RPMI8226 (cell line): ENCODE measurements around the gene TRPM8.

ENCODE experiments used
- DNase-seq: peaks from one replicate; pipeline ENCODE4 v3.0.0-alpha.2; 2015

TRPM8 gene

DNA sequence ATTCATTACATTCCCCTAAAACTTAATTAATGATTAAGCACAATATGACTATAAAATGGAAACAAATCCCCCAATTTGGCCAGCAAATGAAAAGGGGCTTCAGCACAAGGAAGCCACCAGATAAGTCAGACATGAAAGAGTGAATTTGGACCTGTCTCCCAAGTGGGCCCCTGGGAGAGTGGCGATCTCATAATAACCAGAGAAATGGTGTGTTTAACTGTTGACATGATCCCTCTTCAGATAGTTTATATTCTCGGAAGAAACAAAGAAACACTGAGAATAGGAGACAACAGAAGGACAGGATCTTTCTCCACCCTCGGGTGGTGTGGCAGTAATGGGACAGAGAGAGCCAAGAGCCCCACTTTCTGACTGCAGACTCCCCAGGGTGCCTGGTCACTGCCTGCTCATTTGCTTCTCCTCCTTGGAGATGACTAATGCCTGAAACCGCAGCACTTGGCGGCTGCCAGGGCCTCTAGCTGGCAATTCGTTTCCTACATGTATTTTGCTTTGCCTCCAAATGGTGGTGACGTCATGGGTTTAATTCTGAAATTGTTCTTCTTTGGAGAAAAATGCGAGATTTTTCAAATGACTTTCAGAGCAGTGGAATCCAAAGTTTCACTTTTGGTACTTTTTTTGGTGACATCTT lies 86.9 kb downstream of the TRPM8 start:
- DNase-seq = no peak

DNA sequence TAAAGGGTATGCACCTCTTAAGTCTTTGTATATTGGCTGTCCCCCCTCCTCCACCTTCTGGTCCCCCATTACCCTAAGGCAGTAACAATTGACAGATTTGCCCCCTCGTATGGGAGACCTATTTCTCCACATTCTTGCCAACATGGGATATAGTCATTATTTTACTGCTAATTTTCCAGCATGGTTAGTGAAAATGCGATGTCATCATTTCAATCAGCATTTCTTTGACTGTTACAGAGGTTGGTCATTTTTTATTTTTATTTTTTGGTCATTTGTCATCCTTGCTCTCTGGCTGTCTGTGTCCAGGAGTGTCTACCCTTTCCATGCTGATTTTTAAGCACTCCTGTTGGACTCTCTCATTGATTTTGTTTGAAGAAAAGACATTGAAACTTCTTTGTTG lies 88.0 kb downstream of the TRPM8 start:
- no peak for DNase-seq

DNA sequence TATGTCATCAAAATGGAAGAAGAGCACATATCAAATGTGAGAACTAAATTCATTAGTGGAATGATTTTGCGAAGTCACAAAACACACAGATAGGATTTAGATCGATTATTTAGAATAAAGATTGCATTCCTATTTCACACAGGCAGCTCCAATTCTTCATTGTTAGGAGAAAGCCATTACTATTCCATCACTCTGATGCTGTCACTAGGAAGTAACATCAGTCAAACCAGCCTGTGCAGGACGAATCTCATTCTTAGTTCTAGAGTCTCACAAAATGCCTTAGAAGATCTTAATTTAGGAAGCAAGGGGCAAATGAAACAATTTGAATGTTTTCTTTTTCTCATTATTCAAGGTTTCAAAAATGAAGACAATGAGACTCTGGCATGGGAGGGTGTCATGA lies 89.3 kb downstream of the TRPM8 start:
- no peak for DNase-seq

DNA sequence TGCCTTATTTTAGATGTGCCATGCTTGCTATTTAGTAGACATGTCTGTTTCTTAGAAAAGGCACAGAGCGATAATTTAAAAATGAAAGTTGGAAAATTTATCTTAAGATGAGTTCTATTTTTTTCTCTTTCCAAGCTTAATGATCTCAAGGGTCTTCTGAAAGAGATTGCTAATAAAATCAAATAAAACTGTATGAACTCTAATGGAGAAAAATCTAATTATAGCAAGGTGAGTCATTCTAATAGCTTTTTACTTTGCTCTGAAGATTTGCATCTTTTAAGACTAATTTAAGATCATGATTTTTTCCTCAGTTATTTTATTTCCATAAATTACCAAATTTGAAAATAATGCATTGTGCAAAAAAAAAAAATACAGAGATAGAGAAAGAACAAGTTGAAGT lies 97.3 kb downstream of the TRPM8 start:
- no peak for DNase-seq

DNA sequence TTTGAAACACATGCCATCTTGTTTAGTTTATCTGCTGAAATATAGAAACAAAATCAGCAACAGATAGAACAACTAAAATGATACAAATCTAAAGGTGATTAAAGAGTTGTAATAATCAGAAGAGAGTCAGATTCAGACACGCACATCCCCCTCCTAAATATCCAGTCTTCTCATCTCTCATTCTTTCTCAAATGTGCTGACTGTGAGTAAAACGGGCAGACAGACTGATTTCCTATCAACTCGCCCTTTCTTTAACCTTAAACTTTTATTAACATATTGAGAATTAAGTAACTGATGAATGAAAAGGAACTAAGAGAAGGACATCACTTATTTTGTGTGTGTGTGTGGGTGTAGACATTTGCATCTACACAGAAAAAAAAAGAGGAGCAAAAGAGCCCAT lies 98.7 kb downstream of the TRPM8 start:
- no peak for DNase-seq

DNA sequence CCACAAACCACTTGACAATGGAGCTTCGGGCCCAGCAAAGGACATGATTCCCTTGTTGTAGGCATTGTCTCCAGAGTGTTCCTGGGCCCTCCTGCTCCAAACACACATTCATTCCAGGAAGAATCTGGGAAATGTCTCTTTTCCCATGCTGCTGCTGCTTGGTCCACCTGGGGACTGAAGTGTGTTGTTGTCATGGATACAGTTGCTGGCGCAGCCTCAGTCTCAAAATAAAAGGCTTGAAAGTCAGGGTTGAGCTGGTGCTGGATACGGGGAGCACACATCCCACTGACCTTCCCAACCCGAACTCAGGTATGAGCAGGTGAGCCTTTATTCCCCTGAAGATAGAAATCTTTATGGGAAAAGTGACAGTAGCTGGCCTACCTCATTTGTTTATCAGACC lies 102.7 kb downstream of the TRPM8 start:
- DNase-seq = no peak

DNA sequence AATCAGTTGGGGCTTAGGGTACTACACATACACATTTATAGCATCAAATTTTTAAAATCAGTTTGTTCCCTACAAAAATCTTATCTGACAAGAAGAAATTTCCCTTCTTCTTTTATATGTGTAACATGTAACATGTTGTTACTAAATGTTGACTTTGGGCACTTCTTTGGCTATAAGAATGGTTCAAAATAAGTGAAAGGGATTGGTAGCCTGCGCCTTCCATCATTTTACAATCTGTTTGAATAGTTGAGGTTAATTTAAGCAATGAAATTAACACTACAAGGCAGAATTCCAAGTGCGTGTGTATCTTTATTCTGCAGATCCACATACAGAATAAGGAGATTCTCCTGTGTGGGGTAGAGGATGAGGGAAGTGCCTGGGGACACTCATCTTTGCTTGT lies 103.2 kb downstream of the TRPM8 start:
- DNase-seq = no peak

DNA sequence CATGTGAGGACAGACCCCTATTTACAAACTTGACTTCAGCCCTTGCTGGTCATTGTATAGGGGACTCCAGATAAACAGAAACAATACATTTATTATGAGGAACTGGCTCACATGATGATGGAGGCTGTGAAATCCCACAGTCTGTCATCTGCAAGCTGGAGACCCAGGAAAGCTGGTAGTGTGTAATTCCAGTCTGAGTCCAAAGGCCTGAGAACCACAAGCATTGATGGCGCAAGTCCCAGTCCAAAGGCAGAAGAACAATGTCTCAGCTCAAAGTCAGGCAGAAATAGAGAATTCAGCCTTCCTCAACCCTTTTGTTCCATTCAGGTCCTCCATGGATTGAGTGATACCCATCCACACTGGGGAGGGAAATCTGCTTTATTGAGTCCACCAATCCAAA lies 105.3 kb downstream of the TRPM8 start:
- no peak for DNase-seq

DNA sequence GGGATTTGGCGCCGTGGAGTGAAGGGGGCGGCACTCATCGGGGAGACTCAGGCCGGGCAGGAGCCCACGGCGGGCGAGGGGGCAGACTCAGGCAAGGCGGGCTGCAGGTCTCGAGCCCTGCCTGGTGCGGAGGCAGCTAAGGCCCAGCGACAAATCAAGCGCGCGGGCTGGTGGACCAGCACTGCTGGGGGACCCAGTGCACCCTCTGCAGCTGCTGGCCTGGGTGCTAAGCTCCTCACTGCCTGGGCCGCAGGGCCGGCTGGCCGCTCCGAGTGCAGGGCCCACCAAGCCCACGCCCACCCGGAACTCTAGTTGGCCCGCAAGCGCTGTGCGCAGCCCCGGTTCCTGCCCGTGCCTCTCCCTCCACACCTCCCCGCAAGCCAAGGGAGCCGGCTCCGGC lies 107.1 kb downstream of the TRPM8 start:
- no peak for DNase-seq

DNA sequence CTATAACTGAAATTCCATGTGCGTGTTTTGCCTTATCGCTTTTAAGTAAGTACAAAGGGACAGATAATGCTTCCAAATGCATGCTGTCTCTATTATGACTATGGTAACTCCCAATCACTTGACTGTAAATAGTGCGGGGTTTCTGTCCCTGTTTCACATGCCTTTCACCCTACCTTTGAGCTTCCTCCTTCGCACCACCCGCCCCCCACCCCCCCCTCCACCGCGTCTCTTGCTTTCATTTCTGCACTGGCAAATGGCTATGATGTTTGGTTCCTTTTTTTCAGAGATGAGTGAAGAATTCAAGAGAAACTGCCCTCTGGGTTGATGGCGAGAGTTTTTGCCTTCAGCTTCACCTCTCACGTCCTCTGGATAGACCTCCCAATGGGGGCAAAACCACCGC lies 108.3 kb downstream of the TRPM8 start:
- peak; percentile 42 for DNase-seq

DNA sequence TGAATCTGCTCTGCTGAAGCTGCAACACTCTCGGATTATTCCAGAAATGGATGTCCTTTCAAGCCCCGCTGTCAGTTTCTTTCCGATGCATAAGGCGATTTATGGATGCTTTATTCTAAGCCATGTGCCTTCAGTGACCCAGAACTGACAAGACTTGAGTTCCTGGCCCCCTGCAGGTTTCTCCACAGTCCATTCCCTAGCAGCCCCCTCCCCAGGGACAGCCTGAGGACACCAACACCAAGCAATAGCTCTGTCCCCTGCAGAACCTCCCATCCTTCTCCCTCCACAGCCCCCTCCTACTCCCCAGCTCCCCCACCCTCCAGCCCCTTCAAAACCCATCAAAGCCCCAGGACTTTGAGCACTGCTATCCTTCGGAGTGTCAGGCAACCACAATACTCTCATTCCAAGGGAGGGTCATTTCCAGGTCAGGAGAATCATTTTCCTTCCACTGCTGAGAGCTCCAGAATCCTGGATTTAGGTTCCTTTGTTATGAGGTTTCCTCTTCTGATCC lies 108.8 kb downstream of the TRPM8 start:
- DNase-seq = no peak

DNA sequence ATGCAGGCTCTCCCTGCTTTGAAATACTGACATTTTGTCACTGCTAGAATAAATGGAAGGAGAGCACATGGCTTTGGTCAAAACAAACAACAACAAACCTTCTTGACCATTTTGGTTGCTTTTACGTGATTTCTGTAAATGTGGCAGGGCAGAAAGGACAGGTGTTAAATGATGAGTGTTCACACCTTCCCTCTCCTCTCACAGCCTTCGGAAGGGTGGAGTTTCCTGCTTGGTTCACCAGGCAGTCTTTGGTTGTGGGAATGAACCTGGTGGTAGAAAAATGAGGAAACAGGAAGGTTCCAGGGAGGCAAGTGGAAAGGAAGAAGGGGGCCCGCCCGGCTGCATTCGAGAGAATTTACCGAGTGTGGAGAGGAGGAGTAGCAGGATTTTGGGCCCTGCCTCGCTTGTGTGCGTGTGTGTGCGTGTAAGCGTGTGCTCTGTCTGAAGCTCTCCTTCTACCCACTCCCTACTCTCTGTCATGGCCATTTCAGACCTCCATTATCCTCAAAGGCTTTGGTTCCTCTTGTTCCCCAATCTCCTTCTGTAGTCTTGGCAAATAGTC lies 109.6 kb downstream of the TRPM8 start:
- no peak for DNase-seq

DNA sequence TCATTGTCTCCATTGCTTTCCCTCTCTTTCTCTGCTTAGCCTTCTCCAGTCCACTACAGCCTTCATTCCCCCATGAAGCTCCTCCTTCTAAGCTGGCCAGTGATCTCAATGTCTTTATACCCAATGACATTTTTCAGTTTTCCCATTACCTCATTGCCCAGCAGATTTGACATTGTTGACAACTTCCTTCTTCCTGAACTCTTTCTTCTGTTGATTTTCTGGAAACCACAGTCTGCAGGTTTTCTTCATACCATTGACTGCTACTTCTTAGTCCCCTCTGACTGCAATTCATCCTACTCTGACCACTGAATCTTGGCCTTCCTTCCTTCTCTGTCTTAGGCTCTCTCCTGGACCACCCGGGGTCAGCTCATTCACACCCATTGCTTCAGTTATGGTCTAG lies 110.5 kb downstream of the TRPM8 start:
- no peak for DNase-seq

DNA sequence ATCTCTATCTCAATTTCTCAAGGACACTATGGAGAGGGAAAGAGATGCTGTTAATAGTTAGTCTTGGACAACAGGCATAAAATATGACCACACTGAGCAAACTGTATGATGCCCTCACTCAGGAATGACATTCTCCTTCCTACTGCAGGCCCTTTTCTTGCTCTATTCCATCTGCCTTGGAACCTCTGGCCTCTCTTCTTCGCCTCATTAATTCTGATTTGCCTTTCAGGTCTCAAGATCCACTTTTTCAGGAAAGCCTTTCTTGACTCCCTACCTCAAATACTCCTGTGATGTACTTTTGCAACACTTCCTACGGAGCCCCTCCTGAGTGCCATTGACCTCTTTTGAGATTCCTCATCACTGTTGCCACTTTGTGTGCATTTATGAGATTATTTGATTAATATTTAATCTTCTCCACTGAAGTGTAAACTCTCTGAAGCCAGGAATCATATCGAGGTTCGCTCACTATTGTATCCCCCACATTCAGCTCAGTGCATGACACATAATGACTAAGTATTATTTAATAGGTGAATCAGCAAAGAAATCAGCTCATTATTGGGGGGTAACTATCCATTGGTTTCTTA lies 112.1 kb downstream of the TRPM8 start:
- no peak for DNase-seq

DNA sequence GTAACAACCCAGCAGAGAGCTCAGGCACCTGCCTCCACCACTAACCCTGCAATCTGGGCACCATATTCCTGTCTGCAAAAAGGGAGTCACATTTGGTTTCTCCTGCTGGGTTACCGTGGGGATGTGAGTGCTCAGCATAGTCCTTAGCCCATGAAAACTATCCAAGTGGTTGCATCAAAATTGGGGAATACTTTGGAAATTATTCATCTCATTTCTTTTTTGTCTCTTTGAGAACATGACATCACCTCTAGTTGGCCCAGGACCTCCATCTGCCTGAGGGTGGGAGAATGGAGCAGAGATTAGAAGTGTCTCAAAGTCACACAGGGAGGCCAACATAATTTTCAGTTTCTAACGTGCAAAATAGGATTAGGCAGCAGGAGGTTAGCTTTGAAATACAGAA lies 114.0 kb downstream of the TRPM8 start:
- no peak for DNase-seq

DNA sequence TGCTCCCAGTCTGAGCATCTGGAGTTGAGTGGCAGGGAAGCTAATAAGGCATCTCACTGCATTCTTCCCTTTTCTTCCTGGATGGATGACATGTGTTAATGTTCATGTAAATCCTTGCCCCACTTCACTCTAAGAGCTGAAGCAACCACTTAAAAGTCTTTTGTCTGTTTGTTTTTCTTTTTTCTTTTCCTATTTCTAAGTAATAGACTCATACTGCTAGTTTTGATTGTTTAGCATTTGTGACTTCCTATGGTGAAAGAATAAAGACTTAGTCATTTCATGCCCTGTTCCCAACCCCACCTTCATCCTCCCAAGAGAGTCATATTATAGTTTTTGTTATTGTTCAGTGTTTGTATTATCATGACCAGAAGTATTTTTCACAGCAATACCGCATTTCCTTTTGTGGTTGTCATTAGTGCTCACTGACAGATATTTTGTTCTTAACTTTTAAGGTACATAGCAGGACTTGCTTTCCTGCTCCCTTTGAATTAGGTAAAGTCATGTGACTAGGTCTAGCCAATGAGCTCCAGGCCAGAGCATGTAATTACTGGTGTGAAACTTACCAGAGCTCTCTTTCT lies 115.2 kb downstream of the TRPM8 start:
- DNase-seq = no peak

DNA sequence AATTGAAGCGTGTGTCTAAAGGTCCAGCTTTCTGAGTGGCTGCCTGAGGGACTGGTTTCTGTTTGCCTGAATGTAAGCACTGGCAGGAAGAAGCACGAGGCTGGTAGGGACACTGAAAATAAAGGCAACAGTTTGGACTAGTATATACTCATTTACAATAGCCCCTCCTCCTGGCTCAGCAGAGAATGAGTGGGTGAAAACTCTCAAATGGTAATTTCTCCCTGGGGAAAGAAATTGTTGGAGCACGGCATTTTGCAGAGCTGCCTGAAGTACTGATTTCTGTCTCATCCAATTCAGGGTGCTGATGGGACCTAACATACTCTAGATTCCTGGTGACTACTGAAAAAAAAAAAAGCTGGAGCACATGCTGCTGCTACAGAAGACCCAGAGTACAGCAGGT lies 116.0 kb downstream of the TRPM8 start:
- DNase-seq = no peak

DNA sequence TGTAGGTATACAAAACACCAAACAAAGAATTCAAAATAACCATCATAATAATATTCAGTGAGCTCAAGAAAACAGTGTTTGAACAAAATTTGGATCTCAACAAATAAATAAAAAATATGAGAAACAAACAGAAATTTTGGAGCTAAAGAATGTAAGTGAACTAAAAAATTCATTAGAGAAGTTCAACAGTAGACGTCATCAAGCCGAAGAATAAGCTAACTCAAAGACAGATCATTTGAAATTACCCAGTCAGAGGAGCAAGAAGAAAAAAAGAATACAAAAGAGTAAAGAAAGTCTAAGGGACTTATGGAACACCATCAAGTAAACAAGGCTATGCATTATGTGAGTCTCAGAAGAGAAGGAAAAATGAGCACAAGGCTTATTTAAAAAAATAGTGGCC lies 116.7 kb downstream of the TRPM8 start:
- DNase-seq = no peak

DNA sequence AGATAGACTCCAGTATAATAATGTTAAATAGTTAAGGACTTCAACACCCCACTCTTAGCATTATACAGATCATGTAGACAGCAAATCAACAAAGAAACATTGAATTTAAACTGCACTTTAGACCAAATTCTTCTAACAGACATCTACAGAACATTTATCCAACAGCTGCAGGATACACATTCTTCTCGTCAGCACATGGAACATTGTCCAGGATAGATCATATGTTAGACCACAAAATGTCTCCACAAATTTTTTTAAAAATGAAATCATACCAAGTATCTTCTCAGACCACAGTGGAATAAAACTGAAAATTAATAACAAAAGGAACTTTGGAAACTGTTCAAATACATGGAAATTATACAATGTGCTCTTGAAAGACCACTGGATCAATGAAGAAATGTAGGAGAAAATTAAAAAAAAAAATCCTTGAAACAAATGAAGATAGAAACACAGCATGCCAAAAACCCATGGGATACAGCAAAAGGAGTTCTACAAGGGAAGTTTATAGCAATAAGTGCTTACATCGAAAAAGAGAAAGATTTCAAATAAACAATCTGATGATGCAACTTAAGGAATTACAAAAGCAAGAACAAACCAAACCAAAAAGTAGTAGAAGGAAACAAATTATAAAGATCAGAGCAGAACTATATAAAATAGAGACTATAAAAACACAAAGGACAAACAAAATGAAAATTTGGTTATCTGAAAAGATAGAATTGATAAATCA lies 121.1 kb downstream of the TRPM8 start:
- DNase-seq = no peak

DNA sequence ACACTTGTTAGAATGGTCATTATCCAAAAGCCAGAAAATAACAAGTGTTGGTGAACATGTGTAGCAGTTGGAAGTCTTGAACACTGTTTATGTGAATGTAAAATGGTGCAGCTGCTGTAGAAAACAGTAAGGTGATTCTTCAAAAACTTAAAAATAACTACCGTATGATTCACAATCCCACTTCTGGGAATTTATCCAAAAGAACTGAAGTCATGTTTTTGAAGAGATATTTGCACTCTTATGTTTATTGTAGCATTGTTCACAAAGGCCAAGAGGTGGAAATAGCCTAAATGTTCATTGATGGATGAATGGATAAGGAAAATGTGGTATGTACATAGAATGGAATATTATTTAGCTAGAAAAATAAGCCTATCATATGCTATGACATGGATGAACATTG lies 127.0 kb downstream of the TRPM8 start:
- no peak for DNase-seq

DNA sequence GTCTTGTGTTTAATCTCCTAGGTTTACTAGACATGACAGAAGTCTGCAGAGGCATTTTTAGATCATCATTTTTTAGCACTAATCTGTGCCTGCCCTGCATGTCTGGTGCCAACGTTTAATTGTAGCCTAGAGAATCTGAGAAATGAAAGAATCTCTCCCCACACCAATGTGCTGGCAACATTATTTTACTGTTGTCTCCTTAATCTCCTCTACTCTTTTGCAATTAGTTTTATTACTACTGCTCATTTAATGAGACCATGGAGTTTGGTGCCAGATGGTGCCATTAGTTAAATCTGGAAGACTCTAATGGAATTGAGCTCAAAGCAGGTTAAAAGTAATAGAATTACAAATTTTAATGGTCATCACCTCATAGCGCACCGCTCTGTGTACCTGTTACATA lies 129.3 kb downstream of the TRPM8 start:
- DNase-seq = no peak

DNA sequence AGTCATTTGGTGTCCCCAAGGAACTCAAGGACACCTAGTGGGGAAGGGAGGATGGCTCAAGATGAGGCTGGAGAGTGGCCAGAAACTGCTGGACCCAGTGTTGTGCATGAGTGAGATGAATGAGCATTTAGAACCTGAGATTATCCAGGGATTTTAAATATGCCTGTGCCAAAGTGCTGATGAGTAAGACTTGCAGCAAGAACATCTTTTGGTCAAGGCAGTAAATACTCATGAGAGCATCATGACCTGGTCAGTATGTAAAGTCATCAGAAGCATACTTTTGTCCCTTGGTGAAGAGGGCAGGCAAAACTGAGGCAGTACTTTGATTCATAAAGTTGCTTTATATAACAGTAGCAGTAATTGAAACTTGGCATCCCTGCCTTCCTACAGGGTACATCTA lies 130.2 kb downstream of the TRPM8 start:
- no peak for DNase-seq

DNA sequence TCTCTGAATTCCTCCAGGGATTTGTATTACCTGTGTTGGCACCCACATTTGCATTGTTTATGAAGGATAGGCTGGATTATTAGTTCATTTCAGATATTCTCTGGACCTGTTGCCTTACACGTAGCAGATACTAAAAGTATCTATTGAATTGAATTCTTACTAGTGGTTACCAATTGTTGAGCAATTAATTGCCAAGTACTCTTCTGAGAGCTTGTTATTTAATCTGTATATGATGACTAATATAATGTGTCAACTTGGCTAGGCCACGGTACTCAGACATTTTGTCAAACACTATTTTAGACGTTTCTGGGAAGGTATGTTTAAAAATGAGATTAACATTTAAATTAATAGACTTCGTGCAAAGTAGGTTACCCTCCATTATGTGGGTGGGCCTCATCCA lies 130.9 kb downstream of the TRPM8 start:
- DNase-seq = no peak
